ENCODE results near the gene NETO2.

The NETO2 gene

GRCh38 chr16:47134550-47134949 is 9.2 kb downstream of the NETO2 start:
- Histone ChIP-seq H3K14ac (ENCODE audit: low read length in 2 of 2) (no peak overlapping the region), H3K4me3 (ENCODE audit: insufficient read depth in 1 of 2, low read depth in 1 of 2, low read length in 2 of 2) (no peak overlapping the region), H3K4ac (ENCODE audit: low read depth in 1 of 2, low read length in 2 of 2) (no peak overlapping the region), H2BK15ac (ENCODE audit: low read depth, poor library complexity, severe bottlenecking) (no peak overlapping the region), H3K4me2 (ENCODE audit: low read length, poor library complexity, severe bottlenecking) (no peak overlapping the region), H3K27ac (ENCODE audit: low read length, poor library complexity, severe bottlenecking) (no peak overlapping the region), H2BK120ac (ENCODE audit: low read depth, low read length) (no peak overlapping the region), H2BK5ac (ENCODE audit: low read depth, low read length, poor library complexity, severe bottlenecking) (no peak overlapping the region), H3K4me1 (ENCODE audit: control insufficient read depth, insufficient read depth, low read depth, low read length) (peaks cover 2% of the 10 kb centered on the region), H2BK12ac (ENCODE audit: low read length in 2 of 2) (no peak overlapping the region), H3K9me3 (ENCODE audit: control insufficient read depth, low read length) (no peaks in the 10 kb centered on the region), H2AK5ac (ENCODE audit: low read length, severe bottlenecking) (no peak overlapping the region), H3K27me3 (ENCODE audit: control insufficient read depth in 1 of 2, insufficient read depth in 1 of 2, low read length in 2 of 2) (no peaks in the 10 kb centered on the region), H3K79me1 (replicated peaks; ENCODE audit: low read length, poor library complexity, severe bottlenecking) (peaks cover 16% of the 10 kb centered on the region), H2AFZ (ENCODE audit: low read depth, low read length) (no peak overlapping the region), H3K36me3 (ENCODE audit: control insufficient read depth in 1 of 2, insufficient read depth in 2 of 2, low read depth in 1 of 2, low read length in 2 of 2) (no peaks in the 10 kb centered on the region), H3K23ac (ENCODE audit: low read length in 2 of 2) (no peak overlapping the region), H4K91ac (ENCODE audit: low read length) (no peak overlapping the region), H4K8ac (ENCODE audit: low read length) (no peak overlapping the region), H3K18ac (ENCODE audit: low read depth in 1 of 2, low read length in 2 of 2) (no peak overlapping the region), H3K9ac (ENCODE audit: low read length) (no peak overlapping the region)
- DNase-seq = no peak
- WGBS = 99% methylated on average over 4 of the region's 4 CpGs

- Histone ChIP-seq H4K91ac (ENCODE audit: low read length) (no peak overlapping the region), H3K9ac (ENCODE audit: low read length) (no peak overlapping the region), H3K36me3 (ENCODE audit: control insufficient read depth in 1 of 2, insufficient read depth in 2 of 2, low read depth in 1 of 2, low read length in 2 of 2) (peaks cover 0 to under 1% of the 10 kb centered on the region in 2 experiments), H3K18ac (ENCODE audit: low read depth in 1 of 2, low read length in 2 of 2) (no peak overlapping the region), H2BK15ac (ENCODE audit: low read depth, poor library complexity, severe bottlenecking) (no peak overlapping the region), H3K9me3 (ENCODE audit: control insufficient read depth, low read length) (no peaks in the 10 kb centered on the region), H3K4me1 (ENCODE audit: control insufficient read depth, insufficient read depth, low read depth, low read length) (peaks cover 2% of the 10 kb centered on the region), H3K14ac (ENCODE audit: low read length in 2 of 2) (no peak overlapping the region), H3K27me3 (ENCODE audit: control insufficient read depth in 1 of 2, insufficient read depth in 1 of 2, low read length in 2 of 2) (no peaks in the 10 kb centered on the region), H3K27ac (ENCODE audit: low read length, poor library complexity, severe bottlenecking) (no peak overlapping the region), H3K4me2 (ENCODE audit: low read length, poor library complexity, severe bottlenecking) (no peak overlapping the region), H2BK5ac (ENCODE audit: low read depth, low read length, poor library complexity, severe bottlenecking) (no peak overlapping the region), H2AK5ac (ENCODE audit: low read length, severe bottlenecking) (no peak overlapping the region), H3K4me3 (ENCODE audit: insufficient read depth in 1 of 2, low read depth in 1 of 2, low read length in 2 of 2) (no peak overlapping the region), H3K79me1 (replicated peaks; ENCODE audit: low read length, poor library complexity, severe bottlenecking) (peaks cover 13% of the 10 kb centered on the region), H4K8ac (ENCODE audit: low read length) (no peak overlapping the region), H2BK120ac (ENCODE audit: low read depth, low read length) (no peak overlapping the region), H3K23ac (ENCODE audit: low read length in 2 of 2) (no peak overlapping the region), H2AFZ (ENCODE audit: low read depth, low read length) (no peak overlapping the region), H2BK12ac (ENCODE audit: low read length in 2 of 2) (no peak overlapping the region), H3K4ac (ENCODE audit: low read depth in 1 of 2, low read length in 2 of 2) (peak overlapping the region in 1 of 2 experiments; percentile 60)
- no peak for DNase-seq
Observed at GRCh38 chr16:47132308-47132707, 11.4 kb downstream of the NETO2 start.

GRCh38 chr16:47129755-47130435 is 13.8 kb downstream of the NETO2 start:
- H2AFZ ChIP-seq (ENCODE audit: low read depth, low read length) = no peak overlapping the region
- H3K9me3 ChIP-seq (ENCODE audit: control insufficient read depth, low read length) = no peaks in the 10 kb centered on the region
- H3K14ac ChIP-seq (ENCODE audit: low read length in 2 of 2) = no peak overlapping the region
- no peak overlapping the region for H3K27ac ChIP-seq (ENCODE audit: low read length, poor library complexity, severe bottlenecking)
- peaks cover 14% of the 10 kb centered on the region for H3K79me1 ChIP-seq (replicated peaks; ENCODE audit: low read length, poor library complexity, severe bottlenecking)
- H3K23ac ChIP-seq (ENCODE audit: low read length in 2 of 2) = no peak overlapping the region
- no peak overlapping the region for H2BK120ac ChIP-seq (ENCODE audit: low read depth, low read length)
- no peak overlapping the region for H3K4me2 ChIP-seq (ENCODE audit: low read length, poor library complexity, severe bottlenecking)
- H3K18ac ChIP-seq (ENCODE audit: low read depth in 1 of 2, low read length in 2 of 2) = no peak overlapping the region
- peaks cover 0 to 3% of the 10 kb centered on the region in 2 experiments for H3K36me3 ChIP-seq (ENCODE audit: control insufficient read depth in 1 of 2, insufficient read depth in 2 of 2, low read depth in 1 of 2, low read length in 2 of 2)
- H3K4me1 ChIP-seq (ENCODE audit: control insufficient read depth, insufficient read depth, low read depth, low read length) = no peaks in the 10 kb centered on the region
- no peak overlapping the region for H2BK12ac ChIP-seq (ENCODE audit: low read length in 2 of 2)
- no peak for DNase-seq
- H2AK5ac ChIP-seq (ENCODE audit: low read length, severe bottlenecking) = no peak overlapping the region
- H4K8ac ChIP-seq (ENCODE audit: low read length) = no peak overlapping the region
- no peak overlapping the region for H2BK5ac ChIP-seq (ENCODE audit: low read depth, low read length, poor library complexity, severe bottlenecking)
- H2BK15ac ChIP-seq (ENCODE audit: low read depth, poor library complexity, severe bottlenecking) = no peak overlapping the region
- no peak overlapping the region for H3K4ac ChIP-seq (ENCODE audit: low read depth in 1 of 2, low read length in 2 of 2)
- no peak overlapping the region for H4K91ac ChIP-seq (ENCODE audit: low read length)
- no peak overlapping the region for H3K9ac ChIP-seq (ENCODE audit: low read length)
- no peak overlapping the region for H3K4me3 ChIP-seq (ENCODE audit: insufficient read depth in 1 of 2, low read depth in 1 of 2, low read length in 2 of 2)
- WGBS = 75% methylated on average over 4 of the region's 7 CpGs
- no peaks in the 10 kb centered on the region for H3K27me3 ChIP-seq (ENCODE audit: control insufficient read depth in 1 of 2, insufficient read depth in 1 of 2, low read length in 2 of 2)

GRCh38 chr16:47127541-47127940 is 16.2 kb downstream of the NETO2 start:
- Histone ChIP-seq H2BK5ac (ENCODE audit: low read depth, low read length, poor library complexity, severe bottlenecking) (no peak overlapping the region), H3K36me3 (ENCODE audit: control insufficient read depth in 1 of 2, insufficient read depth in 2 of 2, low read depth in 1 of 2, low read length in 2 of 2) (peaks cover 0 to 3% of the 10 kb centered on the region in 2 experiments), H3K4me1 (ENCODE audit: control insufficient read depth, insufficient read depth, low read depth, low read length) (no peaks in the 10 kb centered on the region), H4K91ac (ENCODE audit: low read length) (no peak overlapping the region), H4K8ac (ENCODE audit: low read length) (no peak overlapping the region), H2BK120ac (ENCODE audit: low read depth, low read length) (no peak overlapping the region), H3K4me3 (ENCODE audit: insufficient read depth in 1 of 2, low read depth in 1 of 2, low read length in 2 of 2) (no peak overlapping the region), H3K27ac (ENCODE audit: low read length, poor library complexity, severe bottlenecking) (no peak overlapping the region), H3K23ac (ENCODE audit: low read length in 2 of 2) (no peak overlapping the region), H3K18ac (ENCODE audit: low read depth in 1 of 2, low read length in 2 of 2) (no peak overlapping the region), H2AK5ac (ENCODE audit: low read length, severe bottlenecking) (no peak overlapping the region), H3K9me3 (ENCODE audit: control insufficient read depth, low read length) (no peaks in the 10 kb centered on the region), H3K4ac (ENCODE audit: low read depth in 1 of 2, low read length in 2 of 2) (no peak overlapping the region), H3K4me2 (ENCODE audit: low read length, poor library complexity, severe bottlenecking) (no peak overlapping the region), H3K79me1 (replicated peaks; ENCODE audit: low read length, poor library complexity, severe bottlenecking) (peaks cover 9% of the 10 kb centered on the region), H2AFZ (ENCODE audit: low read depth, low read length) (no peak overlapping the region), H3K27me3 (ENCODE audit: control insufficient read depth in 1 of 2, insufficient read depth in 1 of 2, low read length in 2 of 2) (no peaks in the 10 kb centered on the region), H2BK12ac (ENCODE audit: low read length in 2 of 2) (no peak overlapping the region), H3K9ac (ENCODE audit: low read length) (no peak overlapping the region), H3K14ac (ENCODE audit: low read length in 2 of 2) (no peak overlapping the region), H2BK15ac (ENCODE audit: low read depth, poor library complexity, severe bottlenecking) (no peak overlapping the region)
- no peak for DNase-seq
- 90% methylated on average over 2 of the region's 3 CpGs for WGBS
